Mucosa of descending colon (tissue), 3 donors: Measurements from ENCODE around the gene PPP1R17. TPM values are rescaled to one million over a fixed set of nuclear protein-coding genes. Genes with fewer than 3 reads are reported as not detected.

Experiments
- ATAC-seq: fragments of 200-7000 bp; cut with Tn5 transposase; one replicate; pipeline ENCODE4 v1.9.1; 2020; ENCODE audit warnings: mild to moderate bottlenecking, moderate library complexity
- DNase-seq, 3 donors: peaks; one replicate each; pipeline ENCODE4 v3.0.0-alpha.2; 2020
- H3K36me3 ChIP-seq: fragments of 200-600 bp; one replicate; pipeline ENCODE4 v1.8.0; 2021; ENCODE audit warnings: low read depth, mild to moderate bottlenecking
- H3K4me1 ChIP-seq: fragments of 200-600 bp; one replicate; pipeline ENCODE4 v1.8.0; 2021; ENCODE audit warnings: low read depth, mild to moderate bottlenecking
- H3K4me3 ChIP-seq: fragments of 200-600 bp; one replicate; pipeline ENCODE4 v1.8.0; 2021; ENCODE audit warnings: mild to moderate bottlenecking
- H3K9me3 ChIP-seq: fragments of 200-600 bp; one replicate; pipeline ENCODE4 v1.8.0; 2021; ENCODE audit warnings: mild to moderate bottlenecking
- intact Hi-C, 2 donors: fragments of 100-400 bp; cut with DNase I in 1 of 2; cut with micrococcal nuclease in 1 of 2; formaldehyde crosslinking; loops; one replicate each; pipeline versions ENCODE4 v1.11.0 to v1.11.1; 2022; cut with DNase I, micrococcal nuclease
- total RNA-seq, 3 donors: library from RNA; stranded (reverse); fragmentation: NEBNext Ultra II Directional in 2 of 3; extraction: Animal tissue kit (Norgen Biotek cat#: 25700) in 2 of 3; gene quantifications; one replicate each; pipeline versions ENCODE4 v1.2.1 to v1.2.4, GENCODE V29; 2021 to 2023
- TF ChIP-seq, protein P1 (sequence below): fragments of 200-600 bp; IDR thresholded peaks from one replicate; pipeline ENCODE4 v1.8.0; 2022; ENCODE audit warnings: antibody characterized with exemption, mild to moderate bottlenecking
- donor health status: DM: no; HTN: no; CAD: no; lungs with moderate emphysema.
- donor health status: DM: no; HTN: no; CAD: no.
- donor health status: DM: no; HTN: yes; CAD: no.

The PPP1R17 gene
- total RNA-seq, 3 donors from 2014 or later: not detected

DNA sequence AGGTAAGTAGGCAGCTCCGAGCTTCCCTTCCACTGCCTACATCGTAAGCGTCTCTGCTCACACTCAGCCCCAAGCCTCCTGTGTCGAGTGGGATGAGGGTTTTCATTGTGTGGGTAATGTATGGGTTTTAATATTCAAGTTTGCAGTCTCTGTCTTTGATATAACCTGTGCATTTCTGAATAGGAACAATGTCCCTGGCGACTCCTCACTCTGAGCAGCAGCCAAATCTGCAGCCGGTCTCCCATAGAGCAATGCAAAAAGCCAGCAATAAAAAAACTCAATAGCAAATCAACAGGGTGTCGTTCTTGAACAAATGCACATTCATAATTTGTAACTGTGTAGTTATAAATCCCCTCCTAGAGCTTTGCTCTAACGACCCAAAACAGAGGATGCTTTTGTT, 33.4 kb downstream of the PPP1R17 start:
- TF ChIP-seq, protein P1, sequence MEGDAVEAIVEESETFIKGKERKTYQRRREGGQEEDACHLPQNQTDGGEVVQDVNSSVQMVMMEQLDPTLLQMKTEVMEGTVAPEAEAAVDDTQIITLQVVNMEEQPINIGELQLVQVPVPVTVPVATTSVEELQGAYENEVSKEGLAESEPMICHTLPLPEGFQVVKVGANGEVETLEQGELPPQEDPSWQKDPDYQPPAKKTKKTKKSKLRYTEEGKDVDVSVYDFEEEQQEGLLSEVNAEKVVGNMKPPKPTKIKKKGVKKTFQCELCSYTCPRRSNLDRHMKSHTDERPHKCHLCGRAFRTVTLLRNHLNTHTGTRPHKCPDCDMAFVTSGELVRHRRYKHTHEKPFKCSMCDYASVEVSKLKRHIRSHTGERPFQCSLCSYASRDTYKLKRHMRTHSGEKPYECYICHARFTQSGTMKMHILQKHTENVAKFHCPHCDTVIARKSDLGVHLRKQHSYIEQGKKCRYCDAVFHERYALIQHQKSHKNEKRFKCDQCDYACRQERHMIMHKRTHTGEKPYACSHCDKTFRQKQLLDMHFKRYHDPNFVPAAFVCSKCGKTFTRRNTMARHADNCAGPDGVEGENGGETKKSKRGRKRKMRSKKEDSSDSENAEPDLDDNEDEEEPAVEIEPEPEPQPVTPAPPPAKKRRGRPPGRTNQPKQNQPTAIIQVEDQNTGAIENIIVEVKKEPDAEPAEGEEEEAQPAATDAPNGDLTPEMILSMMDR: no peak
- Histone ChIP-seq H3K9me3 (no peaks in the 10 kb centered on the region), H3K36me3 (no peaks in the 10 kb centered on the region), H3K4me1 (no peaks in the 10 kb centered on the region), H3K4me3 (no peak overlapping the region)
- intact Hi-C loops: no loop called here
- no peak for DNase-seq
- no peak for ATAC-seq

DNA sequence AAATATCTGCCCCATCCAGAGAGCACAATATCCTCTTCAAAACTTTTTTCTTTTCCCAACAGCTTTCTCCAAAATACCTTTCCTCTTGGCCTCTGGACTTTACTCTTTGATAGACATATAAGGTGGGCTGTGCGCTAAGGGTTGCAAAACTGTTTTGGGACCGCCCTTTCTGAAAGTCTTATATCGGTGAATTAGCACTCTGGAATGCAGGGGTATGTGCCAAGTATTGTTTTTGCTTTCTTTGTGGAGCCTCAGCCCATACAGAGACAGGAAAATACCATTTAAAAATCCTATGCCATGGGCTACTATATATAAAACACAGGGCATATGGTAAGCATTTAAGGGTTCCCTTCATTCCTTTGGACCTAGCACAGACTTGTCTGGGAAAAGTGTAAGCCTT, 37.7 kb downstream of the PPP1R17 start:
- intact Hi-C loops: no loop called here
- TF ChIP-seq, protein P1: no peak
- no peaks in the 10 kb centered on the region for H3K36me3 ChIP-seq
- DNase-seq (no peak), ATAC-seq (no peak)
- H3K9me3 ChIP-seq: no peaks in the 10 kb centered on the region
- H3K4me3 ChIP-seq: no peak overlapping the region
- H3K4me1 ChIP-seq: no peaks in the 10 kb centered on the region

DNA sequence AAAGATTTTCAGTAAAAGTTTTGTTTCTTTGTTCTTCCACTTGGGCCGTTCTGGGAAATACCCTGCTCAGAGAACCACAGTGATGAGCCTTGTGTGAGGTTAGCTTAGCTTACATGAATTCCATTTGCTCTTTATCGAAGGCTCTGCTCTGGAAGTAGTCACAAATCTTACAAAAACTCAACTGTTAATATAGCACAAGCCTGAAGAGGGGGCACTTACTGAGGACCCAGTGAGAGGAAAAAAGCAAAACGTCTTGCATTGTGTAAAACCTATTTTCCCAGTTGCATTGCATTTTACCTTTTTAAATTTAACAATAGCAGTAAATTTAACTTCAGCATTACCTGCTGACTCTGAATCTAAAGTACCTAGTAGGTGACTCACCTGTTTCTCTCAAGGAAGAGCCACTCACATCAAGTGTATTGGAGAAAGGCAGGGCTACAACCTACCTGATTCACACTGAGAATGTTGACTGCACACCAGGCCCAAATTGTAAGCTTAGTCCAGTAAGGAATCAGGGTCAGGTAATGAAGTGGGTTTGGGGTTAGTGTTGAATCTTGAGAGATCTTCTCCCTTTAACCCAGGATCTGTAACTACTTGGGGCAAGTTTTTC, 42.3 kb downstream of the PPP1R17 start:
- intact Hi-C loops: no loop called here
- H3K4me1 ChIP-seq: no peaks in the 10 kb centered on the region

DNA sequence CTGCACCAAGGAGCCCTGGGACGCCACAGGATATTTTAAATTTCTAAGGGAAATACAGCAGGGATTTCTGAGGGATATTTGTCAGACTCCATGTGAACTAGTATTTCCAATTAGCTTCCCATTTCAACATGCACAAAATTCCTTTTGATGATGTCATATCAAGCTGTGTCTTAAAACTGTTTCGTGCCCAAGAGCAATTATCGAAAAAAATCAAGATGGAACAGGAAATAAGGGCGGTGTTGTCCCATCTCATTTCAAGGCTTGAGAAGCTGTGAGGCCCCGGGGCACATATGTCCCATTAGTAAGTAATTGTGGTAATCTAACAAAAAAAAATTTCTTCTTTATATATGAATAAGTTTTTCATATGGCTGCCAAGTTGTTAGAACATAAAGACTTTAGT, 47.4 kb downstream of the PPP1R17 start:
- no peaks in the 10 kb centered on the region for H3K9me3 ChIP-seq
- DNase-seq: no peak
- H3K36me3 ChIP-seq: no peaks in the 10 kb centered on the region
- H3K4me3 ChIP-seq: no peak overlapping the region
- ATAC-seq: no peak
- TF ChIP-seq, protein P1: no peak
- H3K4me1 ChIP-seq: no peaks in the 10 kb centered on the region
- intact Hi-C loops: loop anchor here in 1 of 2 donors (10.0 kb wide), 1 partner anchor 600 kb away; no protein-coding TSS in a partner anchor

More for the DNA sequence above, 42.3 kb downstream of the PPP1R17 start:
- Histone ChIP-seq H3K36me3 (no peaks in the 10 kb centered on the region), H3K9me3 (no peaks in the 10 kb centered on the region), H3K4me3 (no peak overlapping the region)
- DNase-seq (no peak), ATAC-seq (no peak)
- TF ChIP-seq, protein P1: no peak

DNA sequence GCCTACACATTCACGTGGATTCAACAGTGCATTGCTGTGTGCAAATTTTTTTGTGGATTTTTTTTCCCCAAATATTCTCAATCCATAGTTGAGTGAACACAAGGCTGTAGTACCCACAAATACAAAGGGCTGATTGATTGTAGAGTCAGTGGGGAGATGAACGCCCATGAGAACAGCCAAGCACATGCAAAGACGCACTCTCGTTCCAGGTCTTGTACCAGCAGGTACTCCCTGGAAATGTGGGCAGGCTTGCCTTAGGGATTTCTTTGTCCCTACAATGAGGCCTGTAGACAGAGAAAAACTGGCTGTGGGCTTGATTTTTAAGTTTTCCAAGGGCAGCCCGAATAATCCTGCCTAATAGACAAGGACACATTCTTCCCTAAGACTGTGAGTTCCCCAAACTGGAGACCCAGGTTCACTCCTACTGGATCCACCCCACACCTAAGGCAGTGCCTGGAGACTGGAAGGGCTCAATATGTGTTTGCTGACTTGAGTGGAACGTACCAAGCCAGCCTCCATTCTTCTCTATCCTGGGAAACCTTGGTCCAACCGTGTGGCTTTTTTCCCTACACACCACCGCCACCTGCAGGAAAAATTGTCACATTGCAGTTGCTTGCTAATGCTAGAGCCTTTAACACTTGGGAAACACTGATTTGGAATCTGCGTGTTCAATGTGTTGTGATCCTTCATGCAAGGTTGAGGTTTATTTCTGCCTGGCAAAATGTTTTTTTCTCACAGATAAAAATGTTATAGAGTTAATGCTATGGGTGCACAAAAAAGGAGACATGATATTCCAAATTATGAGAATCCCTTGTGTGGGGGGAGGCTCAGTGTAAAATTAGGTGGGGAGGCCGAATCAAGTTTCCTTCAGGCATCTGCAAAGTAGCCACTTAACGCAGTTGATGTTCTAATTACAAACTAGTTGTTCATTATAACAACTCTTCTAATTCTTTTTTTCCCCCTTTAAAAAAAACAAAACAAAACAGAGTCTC, 49.3 kb downstream of the PPP1R17 start:
- peak in 2 of 3 donors; percentile 45 to 56 for DNase-seq
- no peaks in the 10 kb centered on the region for H3K4me1 ChIP-seq
- TF ChIP-seq, protein P1: peak; percentile 66
- H3K36me3 ChIP-seq: no peaks in the 10 kb centered on the region
- H3K9me3 ChIP-seq: no peaks in the 10 kb centered on the region
- no peak overlapping the region for H3K4me3 ChIP-seq
- peak; percentile 79 for ATAC-seq
- intact Hi-C loops: loop anchor here in 1 of 2 donors (10.0 kb wide), 1 partner anchor 601 kb away; no protein-coding TSS in a partner anchor
